Natural killer cell (primary cell): Measurements from ENCODE around the gene CYP11A1. TPM values are rescaled to one million over a fixed set of nuclear protein-coding genes. Genes with fewer than 3 reads are reported as not detected.

Experiments
- ATAC-seq, 3 donors: fragments of 150-1000 bp in 2 of 3; fragments of 200-7000 bp in 1 of 3; cut with Tn5 transposase; 1 replicate in 1 of 3; 2 replicates in 2 of 3; pipeline ENCODE4 v1.10.0; 2021; ENCODE audit warnings: mild to moderate bottlenecking in 2 of 3, moderate library complexity in 2 of 3
- DNase-seq, 2 donors: peaks; one replicate each; pipeline versions ENCODE4 v3.0.0 to v3.0.0-alpha.2; 2013 to 2021; ENCODE audit warnings: mixed read lengths in 1 of 2
- H3K27ac ChIP-seq: one replicate; pipeline ENCODE4 v1.5.1; 2013; ENCODE audit warnings: mild to moderate bottlenecking, low read length
- H3K27me3 ChIP-seq: one replicate; pipeline ENCODE4 v1.6.1; 2013; ENCODE audit warnings: low read length; ENCODE audit not compliant: control insufficient read depth, insufficient read depth
- H3K36me3 ChIP-seq: one replicate; pipeline ENCODE4 v1.6.1; 2013; ENCODE audit warnings: low read length; ENCODE audit not compliant: control insufficient read depth, insufficient read depth
- H3K4me1 ChIP-seq: one replicate; pipeline ENCODE4 v1.6.1; 2013; ENCODE audit warnings: low read length; ENCODE audit not compliant: control insufficient read depth, insufficient read depth
- H3K4me3 ChIP-seq: one replicate; pipeline ENCODE4 v1.5.1; 2013; ENCODE audit warnings: low read length
- H3K9me3 ChIP-seq: one replicate; pipeline ENCODE4 v1.6.1; 2013; ENCODE audit warnings: low read length; ENCODE audit not compliant: control insufficient read depth, insufficient read depth
- H3K27ac Mint-ChIP-seq, 2 donors: one replicate each; pipeline ENCODE4 v1.8.0; 2022; ENCODE audit warnings: mild to moderate bottlenecking in 2 of 2, mixed read lengths in 2 of 2, moderate library complexity in 1 of 2
- H3K27me3 Mint-ChIP-seq, 2 donors: one replicate each; pipeline ENCODE4 v1.8.0; 2022; ENCODE audit warnings: low read depth in 2 of 2, mixed read lengths in 2 of 2
- H3K36me3 Mint-ChIP-seq: one replicate; pipeline ENCODE4 v1.8.0; 2022; ENCODE audit warnings: mixed read lengths
- H3K4me1 Mint-ChIP-seq, 2 donors: one replicate each; pipeline ENCODE4 v1.8.0; 2022; ENCODE audit warnings: mixed read lengths in 2 of 2
- H3K4me3 Mint-ChIP-seq: one replicate; pipeline ENCODE4 v1.8.0; 2022; ENCODE audit warnings: mild to moderate bottlenecking, moderate library complexity, mixed read lengths
- H3K9me3 Mint-ChIP-seq, 2 donors: one replicate each; pipeline ENCODE4 v1.8.0; 2022; ENCODE audit warnings: mixed read lengths in 2 of 2
- WGBS: methylation state at CpG from one replicate; pipeline ENCODE4 v1.1.7; 2013; ENCODE audit warnings: missing lambda C conversion rate; ENCODE audit not compliant: insufficient coverage; 5-methylcytosine and 5-hydroxymethylcytosine counted together
- intact Hi-C: fragments of 100-400 bp; cut with micrococcal nuclease; formaldehyde crosslinking; loops from one replicate; pipeline ENCODE4 v1.14.2; 2022
- total RNA-seq, 4 donors: library from RNA; stranded (reverse); fragments of 120-200 nt in 1 of 4; gene quantifications; one replicate each; pipeline versions ENCODE4 v1.2.3 to v1.2.4, GENCODE V29; 2013 to 2022
- TF ChIP-seq, protein P1 (sequence below): fragments of 200-600 bp; IDR thresholded peaks from one replicate; pipeline ENCODE4 v1.8.0; 2022; ENCODE audit warnings: antibody characterized with exemption

The CYP11A1 gene
- total RNA-seq, 3 donors from 2014 or later (not counting 1 experiment from before 2014, with no cell fraction given), result 5.1 TPM; not detected in 2

DNA sequence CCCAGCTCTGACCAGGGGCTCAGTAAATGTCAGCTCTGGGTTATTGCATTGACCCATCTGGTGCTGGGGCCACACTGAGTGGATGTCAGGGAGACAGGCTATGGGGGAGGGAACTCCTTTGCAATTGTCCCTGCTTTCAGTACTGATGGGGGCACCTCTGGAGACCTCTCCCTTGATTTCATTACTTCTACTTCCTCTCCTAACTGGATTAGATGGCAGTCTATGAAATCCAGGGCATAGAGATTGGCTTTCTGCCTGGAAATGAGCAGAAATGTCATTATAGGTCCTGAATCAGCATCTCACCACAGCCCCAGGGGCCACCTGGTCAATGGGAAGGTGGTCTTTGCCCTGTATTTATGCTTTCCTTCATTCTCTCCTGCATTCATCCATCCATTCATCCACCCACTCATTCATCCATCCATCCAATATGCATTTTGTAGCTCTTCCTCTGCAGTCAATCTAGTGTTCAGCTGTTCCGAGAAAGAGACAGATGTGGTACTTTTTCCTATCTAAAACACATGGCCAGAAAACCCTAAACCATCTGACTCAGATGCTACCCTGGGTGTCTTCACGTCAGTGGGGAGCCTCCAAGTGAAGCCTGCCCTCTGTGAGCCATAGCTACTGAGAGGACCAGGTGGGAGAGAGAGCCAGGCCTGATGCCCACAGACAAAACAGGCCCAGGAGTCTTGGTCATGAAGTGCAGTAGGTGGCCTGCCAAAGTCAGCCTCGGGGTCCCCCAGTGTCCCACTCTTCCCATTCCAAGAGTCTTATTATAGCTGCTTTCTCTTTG lies 74.2 kb downstream of the CYP11A1 start:
- peaks cover 23% of the 10 kb centered on the region in 2 donors for H3K27me3 Mint-ChIP-seq
- intact Hi-C loops, result no loop called here
- TF ChIP-seq, protein P1, sequence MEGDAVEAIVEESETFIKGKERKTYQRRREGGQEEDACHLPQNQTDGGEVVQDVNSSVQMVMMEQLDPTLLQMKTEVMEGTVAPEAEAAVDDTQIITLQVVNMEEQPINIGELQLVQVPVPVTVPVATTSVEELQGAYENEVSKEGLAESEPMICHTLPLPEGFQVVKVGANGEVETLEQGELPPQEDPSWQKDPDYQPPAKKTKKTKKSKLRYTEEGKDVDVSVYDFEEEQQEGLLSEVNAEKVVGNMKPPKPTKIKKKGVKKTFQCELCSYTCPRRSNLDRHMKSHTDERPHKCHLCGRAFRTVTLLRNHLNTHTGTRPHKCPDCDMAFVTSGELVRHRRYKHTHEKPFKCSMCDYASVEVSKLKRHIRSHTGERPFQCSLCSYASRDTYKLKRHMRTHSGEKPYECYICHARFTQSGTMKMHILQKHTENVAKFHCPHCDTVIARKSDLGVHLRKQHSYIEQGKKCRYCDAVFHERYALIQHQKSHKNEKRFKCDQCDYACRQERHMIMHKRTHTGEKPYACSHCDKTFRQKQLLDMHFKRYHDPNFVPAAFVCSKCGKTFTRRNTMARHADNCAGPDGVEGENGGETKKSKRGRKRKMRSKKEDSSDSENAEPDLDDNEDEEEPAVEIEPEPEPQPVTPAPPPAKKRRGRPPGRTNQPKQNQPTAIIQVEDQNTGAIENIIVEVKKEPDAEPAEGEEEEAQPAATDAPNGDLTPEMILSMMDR, result no peak

DNA sequence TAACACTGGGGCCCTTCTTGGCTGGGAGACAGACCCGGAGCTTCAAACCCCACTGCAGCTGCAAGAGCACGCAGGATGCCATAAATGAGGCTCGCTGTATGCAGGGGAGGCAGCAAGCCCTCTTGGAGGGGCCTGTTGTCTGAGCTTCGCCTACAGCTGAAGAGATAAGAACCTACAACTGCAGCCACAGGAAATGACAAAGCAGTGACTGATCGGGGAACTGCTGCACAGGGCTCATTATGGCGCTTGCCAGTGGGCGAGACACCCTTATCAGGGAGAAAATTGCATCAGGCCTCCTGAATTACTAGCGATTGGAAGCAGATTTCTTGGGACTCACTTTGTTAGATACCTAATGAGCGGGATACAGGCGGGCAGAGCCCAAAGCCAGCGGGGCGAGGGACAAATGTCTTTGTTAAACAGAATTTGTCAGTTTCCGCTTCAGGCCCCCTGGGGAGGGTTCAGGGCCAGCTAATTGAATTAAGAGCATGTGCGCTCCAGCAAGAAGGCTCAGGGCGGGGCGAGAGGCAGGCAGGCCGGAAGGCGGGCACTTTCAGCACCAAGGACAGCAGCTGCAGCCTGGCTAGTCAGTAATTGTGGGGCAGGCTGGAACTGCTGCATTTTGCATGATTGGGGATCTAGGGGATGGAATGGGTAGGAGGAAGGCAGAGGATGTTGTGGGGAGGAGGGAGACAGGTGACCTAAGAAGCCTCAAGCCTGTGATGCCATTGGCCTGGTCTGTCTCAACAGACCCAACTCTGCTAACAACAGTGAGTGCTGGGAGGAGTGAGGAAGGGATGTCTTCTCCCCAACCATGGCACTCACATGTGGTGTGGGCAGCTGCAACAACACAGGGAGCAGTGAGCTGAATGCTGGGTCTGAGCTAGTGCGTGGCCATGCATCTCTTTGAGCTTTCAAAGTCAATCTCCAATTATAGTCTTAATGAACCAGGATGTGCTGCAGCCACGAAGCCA lies 76.1 kb downstream of the CYP11A1 start:
- Mint-ChIP-seq H3K27ac (no peak overlapping the region), H3K36me3 (no peaks in the 10 kb centered on the region), H3K9me3 (peaks cover 0 to 4% of the 10 kb centered on the region in 2 donors), H3K4me1 (peaks cover 0 to 7% of the 10 kb centered on the region in 2 donors), H3K4me3 (no peak overlapping the region), H3K27me3 (peaks cover 25 to 26% of the 10 kb centered on the region in 2 donors)
- intact Hi-C loops, result no loop called here
- Histone ChIP-seq H3K27me3 (peaks cover 2% of the 10 kb centered on the region), H3K9me3 (no peaks in the 10 kb centered on the region), H3K4me3 (no peak overlapping the region), H3K27ac (no peak overlapping the region), H3K36me3 (no peaks in the 10 kb centered on the region), H3K4me1 (no peaks in the 10 kb centered on the region)
- DNase-seq, result peak; percentile 64 to 76
- TF ChIP-seq, protein P1, result no peak
- ATAC-seq, result peak; percentile 66 to 85 (median 75)
- WGBS, result 10% methylated on average over 20 of the region's 20 CpGs

More for the DNA sequence above, 74.2 kb downstream of the CYP11A1 start:
- Mint-ChIP-seq H3K36me3 (no peaks in the 10 kb centered on the region), H3K27ac (no peak overlapping the region), H3K4me3 (no peak overlapping the region), H3K9me3 (peaks cover 0 to 4% of the 10 kb centered on the region in 2 donors), H3K4me1 (peaks cover 0 to 7% of the 10 kb centered on the region in 2 donors)
- DNase-seq, result no peak
- no peaks in the 10 kb centered on the region for H3K9me3 ChIP-seq
- WGBS, result 89% methylated on average over 3 of the region's 3 CpGs
- H3K27me3 ChIP-seq, result peaks cover 2% of the 10 kb centered on the region
- no peaks in the 10 kb centered on the region for H3K4me1 ChIP-seq
- H3K27ac ChIP-seq, result no peak overlapping the region
- ATAC-seq, result no peak
- no peaks in the 10 kb centered on the region for H3K36me3 ChIP-seq
- H3K4me3 ChIP-seq, result no peak overlapping the region

DNA sequence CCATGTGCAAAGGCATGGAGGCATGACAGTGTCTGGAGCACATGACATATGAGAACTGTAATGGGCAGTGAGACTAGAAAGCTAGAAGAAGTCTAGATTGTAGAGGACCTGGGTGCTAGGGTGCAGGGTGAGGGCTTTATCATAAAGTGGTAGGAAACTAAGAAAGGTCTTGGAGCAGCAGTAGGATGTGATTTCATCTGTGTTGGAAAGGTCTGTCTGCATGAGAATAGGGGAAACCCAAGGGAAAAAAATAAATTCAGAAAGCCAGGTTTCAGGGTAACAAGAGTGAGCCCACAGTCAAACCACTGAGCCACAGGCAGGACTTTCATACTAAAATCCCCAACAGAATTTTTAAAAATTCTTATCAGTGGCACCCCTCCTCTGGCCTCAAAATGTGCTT lies 76.8 kb downstream of the CYP11A1 start:
- H3K27ac Mint-ChIP-seq, result no peak overlapping the region
- intact Hi-C loops, result no loop called here
- no peaks in the 10 kb centered on the region for H3K4me1 ChIP-seq
- H3K4me1 Mint-ChIP-seq, result peaks cover 0 to 7% of the 10 kb centered on the region in 2 donors
- no peaks in the 10 kb centered on the region for H3K36me3 ChIP-seq
- H3K27ac ChIP-seq, result no peak overlapping the region
- DNase-seq (no peak), ATAC-seq (no peak)
- H3K9me3 Mint-ChIP-seq, result peaks cover 0 to 4% of the 10 kb centered on the region in 2 donors
- TF ChIP-seq, protein P1, result no peak
- no peaks in the 10 kb centered on the region for H3K36me3 Mint-ChIP-seq
- peaks cover 25 to 27% of the 10 kb centered on the region in 2 donors for H3K27me3 Mint-ChIP-seq
- no peak overlapping the region for H3K4me3 ChIP-seq
- no peak overlapping the region for H3K4me3 Mint-ChIP-seq
- H3K27me3 ChIP-seq, result peaks cover 2% of the 10 kb centered on the region
- no peaks in the 10 kb centered on the region for H3K9me3 ChIP-seq
